Measurements from ENCODE around the gene FANCC. TPM values are rescaled to one million over a fixed set of nuclear protein-coding genes. Genes with fewer than 3 reads are reported as not detected.

Gene FANCC
- total and polyA plus RNA-seq, 2 of the 13 experiments (the other 11 are each of a cell fraction or from before 2014, with no cell fraction given), result 7.4 to 8.6 TPM

DNA sequence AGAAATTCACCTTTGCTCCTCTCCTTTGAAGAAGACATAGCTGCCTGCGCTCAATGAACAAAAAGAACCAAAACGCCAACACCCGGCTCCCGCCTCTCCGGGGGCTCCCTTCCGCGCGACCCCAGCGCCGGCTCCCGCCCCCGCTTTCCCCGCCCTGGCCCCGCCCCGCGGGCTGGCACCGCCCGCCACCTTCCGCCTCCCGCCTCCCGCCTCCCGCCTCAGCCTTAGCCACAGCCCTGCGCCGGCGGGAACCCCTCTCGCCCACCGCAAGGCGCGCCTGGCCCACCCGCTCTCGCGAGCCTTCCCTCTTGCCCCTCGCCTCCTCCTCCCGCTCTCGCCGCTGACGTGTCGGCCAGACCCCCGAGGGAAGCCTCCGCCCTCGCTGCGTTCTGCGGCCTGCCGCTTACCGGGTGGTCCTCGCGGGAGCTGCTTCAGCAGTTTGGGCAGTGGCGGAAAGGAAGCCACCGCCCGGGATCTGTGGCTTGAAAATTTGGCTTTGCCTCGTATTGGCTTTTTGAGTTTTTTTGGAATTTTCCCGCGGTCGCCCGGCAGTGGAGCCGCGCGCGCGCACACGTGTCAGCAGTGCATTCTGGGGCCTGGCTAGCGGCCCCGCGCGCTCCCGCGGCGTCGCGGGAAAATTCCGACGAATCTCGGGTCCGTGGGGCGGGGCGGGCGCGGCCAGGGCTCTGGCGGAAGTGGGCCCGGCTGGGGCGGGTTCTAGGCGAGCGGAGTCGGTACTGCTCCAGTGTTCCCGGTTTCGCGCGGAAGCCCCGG lies at the start of gene FANCC (continued):
- TF ChIP-seq, protein P1, sequence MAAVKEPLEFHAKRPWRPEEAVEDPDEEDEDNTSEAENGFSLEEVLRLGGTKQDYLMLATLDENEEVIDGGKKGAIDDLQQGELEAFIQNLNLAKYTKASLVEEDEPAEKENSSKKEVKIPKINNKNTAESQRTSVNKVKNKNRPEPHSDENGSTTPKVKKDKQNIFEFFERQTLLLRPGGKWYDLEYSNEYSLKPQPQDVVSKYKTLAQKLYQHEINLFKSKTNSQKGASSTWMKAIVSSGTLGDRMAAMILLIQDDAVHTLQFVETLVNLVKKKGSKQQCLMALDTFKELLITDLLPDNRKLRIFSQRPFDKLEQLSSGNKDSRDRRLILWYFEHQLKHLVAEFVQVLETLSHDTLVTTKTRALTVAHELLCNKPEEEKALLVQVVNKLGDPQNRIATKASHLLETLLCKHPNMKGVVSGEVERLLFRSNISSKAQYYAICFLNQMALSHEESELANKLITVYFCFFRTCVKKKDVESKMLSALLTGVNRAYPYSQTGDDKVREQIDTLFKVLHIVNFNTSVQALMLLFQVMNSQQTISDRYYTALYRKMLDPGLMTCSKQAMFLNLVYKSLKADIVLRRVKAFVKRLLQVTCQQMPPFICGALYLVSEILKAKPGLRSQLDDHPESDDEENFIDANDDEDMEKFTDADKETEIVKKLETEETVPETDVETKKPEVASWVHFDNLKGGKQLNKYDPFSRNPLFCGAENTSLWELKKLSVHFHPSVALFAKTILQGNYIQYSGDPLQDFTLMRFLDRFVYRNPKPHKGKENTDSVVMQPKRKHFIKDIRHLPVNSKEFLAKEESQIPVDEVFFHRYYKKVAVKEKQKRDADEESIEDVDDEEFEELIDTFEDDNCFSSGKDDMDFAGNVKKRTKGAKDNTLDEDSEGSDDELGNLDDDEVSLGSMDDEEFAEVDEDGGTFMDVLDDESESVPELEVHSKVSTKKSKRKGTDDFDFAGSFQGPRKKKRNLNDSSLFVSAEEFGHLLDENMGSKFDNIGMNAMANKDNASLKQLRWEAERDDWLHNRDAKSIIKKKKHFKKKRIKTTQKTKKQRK (IDR thresholded peaks at IDR 0.05; ENCODE audit: low read length), result no peak
- TF ChIP-seq KDM1A (CRISPR knock-in tag; IDR thresholded peaks at IDR 0.05) (no peak), NKX3-1 (CRISPR knock-in tag; IDR thresholded peaks at IDR 0.05) (no peak), MAFK (conservative IDR thresholded peaks at IDR 0.05 in 1 of 2, IDR thresholded peaks at IDR 0.05 in 1 of 2; ENCODE audit: low read length in 2 of 2) (no peak), PCBP2 (optimal IDR thresholded peaks at IDR 0.05; ENCODE audit: low read depth, low read length, poor library complexity, severe bottlenecking) (no peak), CCDC6 (CRISPR knock-in tag; IDR thresholded peaks at IDR 0.05) (no peak; the same call in 1 of the 2 replicates), ZNF101 (CRISPR knock-in tag; IDR thresholded peaks at IDR 0.05; ENCODE audit: borderline replicate concordance, low read depth) (no peak), SALL1 (CRISPR knock-in tag; IDR thresholded peaks at IDR 0.05) (peak; percentile 74), SATB2 (CRISPR knock-in tag; IDR thresholded peaks at IDR 0.05) (no peak), MIER3 (CRISPR knock-in tag; IDR thresholded peaks at IDR 0.05; ENCODE audit: borderline replicate concordance) (0 out of 2 replicates have a peak, but pooled peaks have one; percentile 34), PRMT3 (CRISPR knock-in tag; IDR thresholded peaks at IDR 0.05; ENCODE audit: borderline replicate concordance, low read depth) (no peak), TRIM24 (CRISPR knock-in tag; IDR thresholded peaks at IDR 0.05) (no peak), HOXA7 (CRISPR knock-in tag; IDR thresholded peaks at IDR 0.05) (no peak), ZNF264 (CRISPR knock-in tag; IDR thresholded peaks at IDR 0.05) (peak; percentile 32; the same call in 1 of the 2 replicates), HOXA9 (CRISPR knock-in tag; IDR thresholded peaks at IDR 0.05; ENCODE audit: borderline replicate concordance) (no peak), ZNF207 (IDR thresholded peaks at IDR 0.05; ENCODE audit: borderline replicate concordance) (no peak), ZNF552 (CRISPR knock-in tag; IDR thresholded peaks at IDR 0.05; ENCODE audit: borderline replicate concordance) (no peak), SRSF4 (IDR thresholded peaks at IDR 0.05; ENCODE audit: low read depth, low read length, poor library complexity, severe bottlenecking) (no peak), JARID2 (CRISPR knock-in tag; IDR thresholded peaks at IDR 0.05; ENCODE audit: insufficient replicate concordance) (no peak)
- TF ChIP-seq, protein P2, sequence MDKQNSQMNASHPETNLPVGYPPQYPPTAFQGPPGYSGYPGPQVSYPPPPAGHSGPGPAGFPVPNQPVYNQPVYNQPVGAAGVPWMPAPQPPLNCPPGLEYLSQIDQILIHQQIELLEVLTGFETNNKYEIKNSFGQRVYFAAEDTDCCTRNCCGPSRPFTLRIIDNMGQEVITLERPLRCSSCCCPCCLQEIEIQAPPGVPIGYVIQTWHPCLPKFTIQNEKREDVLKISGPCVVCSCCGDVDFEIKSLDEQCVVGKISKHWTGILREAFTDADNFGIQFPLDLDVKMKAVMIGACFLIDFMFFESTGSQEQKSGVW (CRISPR knock-in tag; IDR thresholded peaks at IDR 0.05; ENCODE audit: borderline replicate concordance), result no peak
- TF ChIP-seq, protein P3, sequence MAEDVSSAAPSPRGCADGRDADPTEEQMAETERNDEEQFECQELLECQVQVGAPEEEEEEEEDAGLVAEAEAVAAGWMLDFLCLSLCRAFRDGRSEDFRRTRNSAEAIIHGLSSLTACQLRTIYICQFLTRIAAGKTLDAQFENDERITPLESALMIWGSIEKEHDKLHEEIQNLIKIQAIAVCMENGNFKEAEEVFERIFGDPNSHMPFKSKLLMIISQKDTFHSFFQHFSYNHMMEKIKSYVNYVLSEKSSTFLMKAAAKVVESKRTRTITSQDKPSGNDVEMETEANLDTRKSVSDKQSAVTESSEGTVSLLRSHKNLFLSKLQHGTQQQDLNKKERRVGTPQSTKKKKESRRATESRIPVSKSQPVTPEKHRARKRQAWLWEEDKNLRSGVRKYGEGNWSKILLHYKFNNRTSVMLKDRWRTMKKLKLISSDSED (CRISPR knock-in tag; IDR thresholded peaks at IDR 0.05), result peak; percentile 38; the same call in 1 of the 2 replicates
- TF ChIP-seq, protein P4, sequence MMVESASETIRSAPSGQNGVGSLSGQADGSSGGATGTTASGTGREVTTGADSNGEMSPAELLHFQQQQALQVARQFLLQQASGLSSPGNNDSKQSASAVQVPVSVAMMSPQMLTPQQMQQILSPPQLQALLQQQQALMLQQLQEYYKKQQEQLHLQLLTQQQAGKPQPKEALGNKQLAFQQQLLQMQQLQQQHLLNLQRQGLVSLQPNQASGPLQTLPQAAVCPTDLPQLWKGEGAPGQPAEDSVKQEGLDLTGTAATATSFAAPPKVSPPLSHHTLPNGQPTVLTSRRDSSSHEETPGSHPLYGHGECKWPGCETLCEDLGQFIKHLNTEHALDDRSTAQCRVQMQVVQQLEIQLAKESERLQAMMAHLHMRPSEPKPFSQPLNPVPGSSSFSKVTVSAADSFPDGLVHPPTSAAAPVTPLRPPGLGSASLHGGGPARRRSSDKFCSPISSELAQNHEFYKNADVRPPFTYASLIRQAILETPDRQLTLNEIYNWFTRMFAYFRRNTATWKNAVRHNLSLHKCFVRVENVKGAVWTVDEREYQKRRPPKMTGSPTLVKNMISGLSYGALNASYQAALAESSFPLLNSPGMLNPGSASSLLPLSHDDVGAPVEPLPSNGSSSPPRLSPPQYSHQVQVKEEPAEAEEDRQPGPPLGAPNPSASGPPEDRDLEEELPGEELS (CRISPR knock-in tag; IDR thresholded peaks at IDR 0.05), result 0 out of 2 replicates have a peak, but pooled peaks have one; percentile 21
